T-cell (primary cell): ENCODE data around the gene SLC47A1. TPM values are rescaled to one million over a fixed set of nuclear protein-coding genes. Genes with fewer than 3 reads are reported as not detected.

Experiments used
- ATAC-seq, 4 experiments: fragments of 200-7000 bp in 3 of 4; fragments of 150-1000 bp in 1 of 4; cut with Tn5 transposase; replicated peaks in 1 of 4; 1 replicate in 3 of 4; 2 replicates in 1 of 4; pipeline ENCODE4 v1.10.0; 2021; ENCODE audit warnings: moderate library complexity in 3 of 4, mild to moderate bottlenecking in 2 of 4, moderate number of reproducible peaks in 1 of 4
- CTCF ChIA-PET, 2 donors: fragments of 300-600 bp; sonication (Branson Sonifier 250); formaldehyde crosslinking; loops; one replicate each; lab custom pipeline; 2022; ENCODE audit warnings: antibody characterized with exemption in 2 of 2; lab: Charles Lee
- POLR2A ChIA-PET, 2 donors: fragments of 300-600 bp; sonication (Branson Sonifier 250); formaldehyde crosslinking; loops; one replicate each; lab custom pipeline; 2022; ENCODE audit warnings: antibody characterized with exemption in 2 of 2; lab: Charles Lee
- DNase-seq, 35 experiments: peaks; one replicate each; pipeline versions ENCODE4 v3.0.0 to v3.0.0-alpha.2; 2013 to 2023
- H3K27ac ChIP-seq: one replicate; pipeline ENCODE4 v1.5.1; 2013; ENCODE audit warnings: low read length
- H3K27me3 ChIP-seq, 2 experiments: replicated peaks in 1 of 2; 1 replicate in 1 of 2; 2 replicates in 1 of 2; pipeline versions ENCODE4 v1.6.1 to v1.7.0; 2013; ENCODE audit warnings: low read length in 1 of 2, mixed read lengths in 1 of 2; ENCODE audit not compliant: control insufficient read depth in 2 of 2, insufficient read depth in 2 of 2; ENCODE audit errors: extremely low read depth in 1 of 2
- H3K36me3 ChIP-seq, 2 donors: 1 replicate in 1 of 2; 2 replicates in 1 of 2; pipeline versions ENCODE4 v1.6.1 to v1.7.0; 2013; ENCODE audit warnings: low read length in 1 of 2; ENCODE audit not compliant: control insufficient read depth in 2 of 2, insufficient read depth in 1 of 2; ENCODE audit errors: extremely low read depth in 1 of 2
- H3K4me1 ChIP-seq, 2 experiments: 1 replicate in 1 of 2; 2 replicates in 1 of 2; pipeline versions ENCODE4 v1.6.1 to v1.7.0; 2013; ENCODE audit warnings: low read length in 2 of 2, mixed read lengths in 1 of 2; ENCODE audit not compliant: insufficient read depth in 2 of 2, control insufficient read depth in 1 of 2; ENCODE audit errors: extremely low read depth in 1 of 2
- H3K4me3 ChIP-seq, 2 donors: 1 replicate in 1 of 2; 2 replicates in 1 of 2; pipeline versions ENCODE4 v1.5.1 to v1.7.0; 2013; ENCODE audit warnings: mild to moderate bottlenecking in 2 of 2, low read length in 1 of 2, moderate library complexity in 1 of 2; ENCODE audit not compliant: control insufficient read depth in 1 of 2; ENCODE audit errors: extremely low read depth in 1 of 2
- H3K9me3 ChIP-seq: 2 replicates; pipeline ENCODE4 v1.7.0; 2013
- H3K27ac Mint-ChIP-seq, 2 donors: one replicate each; pipeline ENCODE4 v1.8.0; 2020 to 2021; ENCODE audit warnings: mild to moderate bottlenecking in 2 of 2, mixed read lengths in 2 of 2
- H3K27me3 Mint-ChIP-seq, 2 donors: one replicate each; pipeline ENCODE4 v1.8.0; 2021 to 2022; ENCODE audit warnings: mixed read lengths in 2 of 2
- H3K36me3 Mint-ChIP-seq: one replicate; pipeline ENCODE4 v1.8.0; 2021; ENCODE audit warnings: mixed read lengths
- H3K4me1 Mint-ChIP-seq, 3 donors: one replicate each; pipeline ENCODE4 v1.8.0; 2020 to 2022; ENCODE audit warnings: mixed read lengths in 3 of 3, mild to moderate bottlenecking in 1 of 3
- H3K4me3 Mint-ChIP-seq, 3 donors: one replicate each; pipeline ENCODE4 v1.8.0; 2020 to 2022; ENCODE audit warnings: mild to moderate bottlenecking in 3 of 3, mixed read lengths in 3 of 3, moderate library complexity in 3 of 3
- H3K9me3 Mint-ChIP-seq, 3 donors: one replicate each; pipeline ENCODE4 v1.8.0; 2020 to 2022; ENCODE audit warnings: mixed read lengths in 3 of 3
- WGBS: methylation state at CpG from one replicate; pipeline ENCODE4 v1.1.5; 2013; ENCODE audit warnings: missing lambda C conversion rate; ENCODE audit not compliant: insufficient coverage; 5-methylcytosine and 5-hydroxymethylcytosine counted together
- total RNA-seq, 35 experiments: library from RNA in 6 of 35; stranded (reverse) in 6 of 35; fragments of 120-200 nt in 1 of 35; gene quantifications; one replicate each; pipeline versions ENCODE4 v1.2.1 to v1.2.4 and lab custom pipeline; 2013 to 2026

The SLC47A1 gene
- total RNA-seq, 5 donors from 2014 or later (not counting 1 experiment from before 2014, with no cell fraction given), result 0.10 to 0.66 (median 0.31) TPM; not detected in 1

DNA sequence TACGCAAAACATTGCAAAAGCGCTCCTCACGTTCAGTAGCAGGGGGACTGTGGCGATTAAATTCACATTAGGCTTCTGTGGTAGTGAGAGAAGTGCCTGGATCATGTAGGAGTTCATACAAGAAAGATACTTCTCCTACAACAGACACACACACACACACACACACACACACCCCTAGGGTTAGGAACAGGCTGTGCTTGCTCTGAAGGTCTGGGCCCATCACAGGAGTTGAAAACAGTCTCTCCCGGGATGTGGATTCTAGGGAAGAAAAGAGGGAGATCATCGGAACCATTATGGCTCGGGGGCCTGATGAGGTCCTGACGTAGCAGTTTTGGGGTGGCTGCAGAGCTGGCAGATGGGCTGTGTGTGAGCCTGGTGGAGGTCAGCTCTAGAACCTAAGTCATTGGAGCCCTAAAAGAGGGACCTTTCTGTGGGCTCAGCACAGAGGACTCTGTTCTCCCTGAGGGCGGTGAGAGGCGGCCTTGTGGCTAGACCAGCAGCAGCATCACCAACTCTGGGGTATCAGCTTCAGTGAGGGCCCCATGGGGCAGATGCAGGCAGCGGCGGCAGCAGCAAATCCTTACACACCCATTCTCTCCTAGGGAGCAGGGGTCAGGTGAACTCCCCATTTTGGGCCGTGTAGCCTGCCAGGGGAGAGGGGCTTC lies 7.2 kb downstream of the SLC47A1 start:
- Histone ChIP-seq H3K9me3 (no peaks in the 10 kb centered on the region), H3K27ac (no peak overlapping the region), H3K4me3 (no peak overlapping the region), H3K36me3 (no peaks in the 10 kb centered on the region), H3K4me1 (no peaks in the 10 kb centered on the region), H3K27me3 (peaks cover 0 to 27% of the 10 kb centered on the region in 2 experiments)
- DNase-seq (no peak), ATAC-seq (no peak)
- no peaks in the 10 kb centered on the region for H3K4me1 Mint-ChIP-seq
- no peaks in the 10 kb centered on the region for H3K36me3 Mint-ChIP-seq
- ChIA-PET CTCF (no interaction called here), POLR2A (no interaction called here)
- WGBS, result 89% methylated on average over 4 of the region's 13 CpGs
- H3K9me3 Mint-ChIP-seq, result no peaks in the 10 kb centered on the region
- H3K27me3 Mint-ChIP-seq, result peaks cover 18 to 23% of the 10 kb centered on the region in 2 donors
- no peak overlapping the region for H3K4me3 Mint-ChIP-seq
- no peak overlapping the region for H3K27ac Mint-ChIP-seq

DNA sequence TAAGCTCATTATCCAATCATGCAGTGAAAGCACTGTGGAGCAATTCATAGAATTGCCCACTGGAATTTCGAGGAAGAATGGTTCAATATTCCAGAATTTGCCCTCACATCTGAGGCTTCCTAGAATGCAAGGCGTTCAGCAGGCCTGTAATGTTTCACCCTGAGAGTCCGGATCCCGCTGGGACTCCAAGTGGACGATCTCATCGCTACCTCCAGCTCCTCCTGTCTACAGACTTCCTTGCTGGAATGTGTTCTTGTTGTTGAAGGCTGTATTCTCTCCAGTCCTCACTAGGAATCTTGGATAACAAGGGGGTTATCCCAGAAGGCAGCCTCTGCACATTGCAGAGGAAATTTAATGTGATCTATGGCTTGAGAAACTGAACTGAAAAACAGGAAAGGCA lies 7.8 kb downstream of the SLC47A1 start:
- ATAC-seq (no peak), DNase-seq (no peak)
- WGBS, result 74% methylated on average over 2 of the region's 6 CpGs
- CTCF ChIA-PET, result no interaction called here
- POLR2A ChIA-PET, result no interaction called here
- Histone ChIP-seq H3K27ac (no peak overlapping the region), H3K9me3 (no peaks in the 10 kb centered on the region), H3K4me3 (no peak overlapping the region), H3K36me3 (no peaks in the 10 kb centered on the region), H3K4me1 (no peaks in the 10 kb centered on the region), H3K27me3 (peaks cover 0 to 23% of the 10 kb centered on the region in 2 experiments)
- no peaks in the 10 kb centered on the region for H3K36me3 Mint-ChIP-seq
- no peak overlapping the region for H3K4me3 Mint-ChIP-seq
- H3K27ac Mint-ChIP-seq, result no peak overlapping the region
- peaks cover 16 to 20% of the 10 kb centered on the region in 2 donors for H3K27me3 Mint-ChIP-seq
- H3K9me3 Mint-ChIP-seq, result no peaks in the 10 kb centered on the region
- H3K4me1 Mint-ChIP-seq, result peaks cover 0 to 4% (median 0%) of the 10 kb centered on the region in 3 donors

DNA sequence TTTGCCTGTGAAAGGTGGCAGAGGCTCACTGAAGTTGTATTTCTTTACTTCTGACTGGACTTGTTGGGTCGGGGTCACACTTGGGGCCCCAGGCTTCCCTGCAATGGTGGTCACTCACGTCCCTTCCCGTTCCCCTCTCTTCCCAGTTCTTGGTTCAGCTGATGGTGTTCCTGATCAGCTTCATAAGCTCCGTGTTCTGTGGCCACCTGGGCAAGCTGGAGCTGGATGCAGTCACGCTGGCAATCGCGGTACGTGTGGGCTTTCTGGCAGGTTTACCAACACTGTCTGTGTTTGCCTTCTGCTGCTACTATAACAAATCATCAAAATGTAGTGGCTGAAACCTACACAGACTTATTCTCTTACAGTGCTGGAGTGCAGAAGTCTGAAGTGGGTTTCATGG lies 8.6 kb downstream of the SLC47A1 start:
- Mint-ChIP-seq H3K27me3 (peaks cover 8 to 12% of the 10 kb centered on the region in 2 donors), H3K27ac (no peak overlapping the region), H3K4me1 (peaks cover 2 to 8% (median 2%) of the 10 kb centered on the region in 3 donors), H3K36me3 (no peaks in the 10 kb centered on the region), H3K9me3 (no peaks in the 10 kb centered on the region), H3K4me3 (no peak overlapping the region)
- H3K27me3 ChIP-seq, result peaks cover 0 to 20% of the 10 kb centered on the region in 2 experiments
- ChIA-PET POLR2A (no interaction called here), CTCF (no interaction called here)
- ATAC-seq (no peak), DNase-seq (no peak)
- no peaks in the 10 kb centered on the region for H3K9me3 ChIP-seq
- no peaks in the 10 kb centered on the region for H3K36me3 ChIP-seq
- H3K27ac ChIP-seq, result no peak overlapping the region
- WGBS, result 82% methylated on average over 8 of the region's 8 CpGs
- H3K4me1 ChIP-seq, result no peaks in the 10 kb centered on the region
- no peak overlapping the region for H3K4me3 ChIP-seq

DNA sequence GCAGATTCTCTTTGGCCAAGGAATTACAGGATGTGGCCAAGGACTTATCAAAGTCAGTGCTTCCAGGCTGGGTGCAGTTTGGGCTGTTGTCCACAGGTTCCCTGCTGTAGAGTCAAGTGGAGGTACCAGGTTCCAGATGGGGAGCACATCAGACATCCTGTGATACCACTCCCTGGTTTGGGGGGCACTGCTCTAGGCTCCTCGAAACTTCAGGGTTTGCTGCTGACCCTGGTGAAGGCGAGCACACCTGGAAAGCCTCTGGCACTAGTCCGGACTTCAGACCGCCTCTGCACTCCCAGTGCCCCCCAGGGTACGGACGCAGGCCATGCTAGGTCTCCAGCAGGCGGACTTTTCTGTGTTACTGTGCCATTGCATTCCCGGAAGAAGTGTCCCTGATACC lies 10.7 kb downstream of the SLC47A1 start:
- Histone ChIP-seq H3K4me1 (no peaks in the 10 kb centered on the region), H3K36me3 (no peaks in the 10 kb centered on the region), H3K27ac (no peak overlapping the region), H3K4me3 (no peak overlapping the region), H3K27me3 (no peaks in the 10 kb centered on the region), H3K9me3 (no peaks in the 10 kb centered on the region)
- DNase-seq (no peak), ATAC-seq (no peak)
- 84% methylated on average over 8 of the region's 8 CpGs for WGBS
- Mint-ChIP-seq H3K27ac (no peak overlapping the region), H3K9me3 (no peaks in the 10 kb centered on the region), H3K4me3 (no peak overlapping the region), H3K27me3 (peaks cover 0 to 4% of the 10 kb centered on the region in 2 donors), H3K4me1 (peaks cover 2 to 8% (median 2%) of the 10 kb centered on the region in 3 donors), H3K36me3 (no peaks in the 10 kb centered on the region)
- CTCF ChIA-PET, result no interaction called here
- POLR2A ChIA-PET, result no interaction called here

DNA sequence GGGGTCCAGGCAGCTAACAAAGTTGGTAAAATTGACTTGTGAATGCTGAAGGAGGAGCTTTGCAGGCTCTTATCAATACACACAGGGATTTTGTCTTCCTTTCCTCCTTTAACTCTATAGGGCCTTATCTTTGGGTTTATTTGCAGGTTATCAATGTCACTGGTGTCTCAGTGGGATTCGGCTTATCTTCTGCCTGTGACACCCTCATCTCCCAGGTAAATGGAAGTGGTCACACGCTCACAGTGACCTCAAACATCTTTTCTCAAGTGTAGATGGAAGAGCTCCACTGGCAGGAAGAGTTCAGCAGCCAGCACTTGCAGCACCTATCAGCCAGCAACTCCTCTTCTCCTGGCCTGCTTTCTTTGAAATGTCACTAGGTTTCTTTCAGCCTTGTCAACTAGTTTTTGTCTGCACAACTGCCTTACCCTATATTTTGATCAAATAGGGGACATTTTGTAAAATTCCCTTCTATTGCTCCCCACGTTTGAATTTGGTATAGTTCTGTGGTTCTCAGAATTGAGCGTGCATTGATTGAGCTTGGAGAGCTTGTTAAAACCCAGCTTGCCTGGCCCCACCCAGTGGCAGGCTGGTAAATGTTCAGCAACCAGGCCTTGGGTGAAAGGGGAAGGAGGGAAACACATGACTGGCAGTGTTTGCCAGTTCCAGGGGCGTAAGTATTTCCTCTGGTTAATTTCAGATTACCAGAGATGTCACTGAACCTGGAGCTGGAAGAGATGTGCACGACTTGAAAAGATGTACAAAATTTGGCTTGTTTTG lies 12.8 kb downstream of the SLC47A1 start:
- Mint-ChIP-seq H3K27me3 (peaks cover 3 to 6% of the 10 kb centered on the region in 2 donors), H3K4me1 (peaks cover 2 to 8% (median 2%) of the 10 kb centered on the region in 3 donors), H3K9me3 (no peaks in the 10 kb centered on the region), H3K36me3 (no peaks in the 10 kb centered on the region), H3K27ac (peak overlapping the region in 1 of 2 donors; percentile 11), H3K4me3 (no peak overlapping the region)
- no peaks in the 10 kb centered on the region for H3K9me3 ChIP-seq
- peak in 3 of 4 experiments; percentile 45 to 54 (median 52) for ATAC-seq
- H3K36me3 ChIP-seq, result no peaks in the 10 kb centered on the region
- no peaks in the 10 kb centered on the region for H3K4me1 ChIP-seq
- H3K27me3 ChIP-seq, result peaks cover 0 to 9% of the 10 kb centered on the region in 2 experiments
- 29% methylated on average over 4 of the region's 6 CpGs for WGBS
- ChIA-PET CTCF (interaction anchor here (0.6 kb wide), 2 partner anchors 177 to 183 kb away, joined by 3 to 5 read pairs; no protein-coding TSS in a partner anchor), POLR2A (no interaction called here)
- no peak overlapping the region for H3K4me3 ChIP-seq
- DNase-seq, result peak in 8 of 35 experiments; percentile 4 to 30 (median 14)
- H3K27ac ChIP-seq, result no peak overlapping the region

DNA sequence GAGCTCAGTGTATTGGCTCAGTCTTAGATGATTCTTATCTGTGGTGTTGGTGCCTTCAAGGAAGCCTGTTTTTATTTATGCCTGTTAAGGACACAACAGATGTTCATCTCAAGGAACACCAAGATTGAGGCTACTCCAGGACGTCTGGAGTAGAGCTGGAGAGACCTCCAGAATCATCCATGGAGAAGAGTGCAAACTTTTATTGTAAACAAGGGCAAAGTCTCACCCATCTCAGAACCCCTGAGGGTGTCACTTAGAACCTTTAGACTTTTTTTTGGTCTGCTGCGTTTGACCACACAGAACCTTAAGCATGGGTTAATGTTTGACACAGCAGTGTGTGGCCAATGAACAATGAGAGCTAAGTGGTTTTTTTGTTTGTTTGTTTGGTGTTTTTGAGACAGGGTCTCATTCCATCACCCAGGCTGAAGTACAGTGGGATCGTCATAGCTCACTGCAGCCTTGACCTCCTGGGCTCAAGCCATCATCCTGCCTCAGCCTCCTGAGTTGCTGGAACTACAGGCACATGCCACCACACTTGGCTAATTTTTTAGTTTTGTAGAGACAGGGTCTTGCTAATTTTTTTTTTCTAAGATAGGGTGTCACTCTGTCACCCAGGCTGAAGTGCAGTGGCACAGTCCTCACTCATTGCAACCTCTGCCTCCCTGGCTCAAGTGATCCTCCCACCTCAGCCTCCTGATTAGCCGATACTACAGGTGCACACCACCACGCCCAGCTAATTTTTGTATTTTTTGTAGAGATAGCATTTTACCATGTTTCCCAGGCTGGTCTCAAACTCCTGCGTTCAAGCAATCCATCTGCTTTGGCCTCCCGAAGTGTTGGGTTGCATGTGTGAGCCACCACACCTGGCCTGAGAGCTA lies 16.3 kb downstream of the SLC47A1 start:
- H3K36me3 ChIP-seq, result no peaks in the 10 kb centered on the region
- ChIA-PET POLR2A (interaction anchor here in 1 of 2 donors (0.6 kb wide), 1 partner anchor 60 kb away, joined by 3 read pairs; no protein-coding TSS in a partner anchor), CTCF (interaction anchor here (0.7 to 0.9 kb wide), 2 partner anchors 12 to 23 kb away, joined by 3 read pairs; no protein-coding TSS in a partner anchor)
- peaks cover 0 to 31% of the 10 kb centered on the region in 2 experiments for H3K27me3 ChIP-seq
- no peak overlapping the region for H3K27ac ChIP-seq
- H3K4me1 ChIP-seq, result no peaks in the 10 kb centered on the region
- H3K27ac Mint-ChIP-seq, result no peak overlapping the region
- ATAC-seq (no peak), DNase-seq (no peak)
- H3K36me3 Mint-ChIP-seq, result no peaks in the 10 kb centered on the region
- peaks cover 2 to 8% (median 2%) of the 10 kb centered on the region in 3 donors for H3K4me1 Mint-ChIP-seq
- no peaks in the 10 kb centered on the region for H3K9me3 Mint-ChIP-seq
- no peaks in the 10 kb centered on the region for H3K9me3 ChIP-seq
- no peak overlapping the region for H3K4me3 Mint-ChIP-seq
- WGBS, result 60% methylated on average over 2 of the region's 7 CpGs
- H3K27me3 Mint-ChIP-seq, result peaks cover 16 to 17% of the 10 kb centered on the region in 2 donors
- H3K4me3 ChIP-seq, result no peak overlapping the region
